Astrocyte of the spinal cord (primary cell): ENCODE data around the gene THAP10.
A peak's percentile ranks its signal among the peaks of the same experiment; 100 is the strongest.

ENCODE experiments used
- DNase-seq: peaks from one replicate; pipeline ENCODE4 v3.0.0; 2011; ENCODE audit warnings: low read depth, low spot score
- H3K4me3 ChIP-seq: 2 replicates; pipeline ENCODE4 v1.5.1; 2011; ENCODE audit warnings: low read depth, mild to moderate bottlenecking, low read length, moderate library complexity
- in situ Hi-C: cut with HindIII; loops from 2 replicates; pipeline ENCODE4 v1.10.0; 2017; ENCODE audit warnings: low sequenced_read_pairs
- TF ChIP-seq, protein P1 (sequence below): IDR thresholded peaks from 2 replicates; pipeline ENCODE4 v1.5.1; 2012; ENCODE audit warnings: low read depth, mild to moderate bottlenecking, low read length, inconsistent platforms

The THAP10 gene

DNA sequence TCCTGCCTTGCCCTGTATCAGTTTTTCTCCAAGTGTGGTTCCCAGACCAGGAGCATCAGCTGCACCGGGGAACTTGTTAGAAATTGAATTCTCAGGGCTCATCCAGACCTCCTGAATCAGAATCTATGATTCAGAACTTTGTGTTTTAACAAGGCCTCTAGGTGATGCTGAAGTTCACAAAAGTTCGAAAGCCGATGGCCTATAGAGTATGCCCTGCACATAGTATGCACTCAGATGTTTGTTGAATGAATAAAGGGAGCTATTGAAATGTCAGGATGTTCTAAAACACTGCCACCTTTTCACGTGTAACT, 37.6 kb downstream of the THAP10 start:
- TF ChIP-seq, protein P1, sequence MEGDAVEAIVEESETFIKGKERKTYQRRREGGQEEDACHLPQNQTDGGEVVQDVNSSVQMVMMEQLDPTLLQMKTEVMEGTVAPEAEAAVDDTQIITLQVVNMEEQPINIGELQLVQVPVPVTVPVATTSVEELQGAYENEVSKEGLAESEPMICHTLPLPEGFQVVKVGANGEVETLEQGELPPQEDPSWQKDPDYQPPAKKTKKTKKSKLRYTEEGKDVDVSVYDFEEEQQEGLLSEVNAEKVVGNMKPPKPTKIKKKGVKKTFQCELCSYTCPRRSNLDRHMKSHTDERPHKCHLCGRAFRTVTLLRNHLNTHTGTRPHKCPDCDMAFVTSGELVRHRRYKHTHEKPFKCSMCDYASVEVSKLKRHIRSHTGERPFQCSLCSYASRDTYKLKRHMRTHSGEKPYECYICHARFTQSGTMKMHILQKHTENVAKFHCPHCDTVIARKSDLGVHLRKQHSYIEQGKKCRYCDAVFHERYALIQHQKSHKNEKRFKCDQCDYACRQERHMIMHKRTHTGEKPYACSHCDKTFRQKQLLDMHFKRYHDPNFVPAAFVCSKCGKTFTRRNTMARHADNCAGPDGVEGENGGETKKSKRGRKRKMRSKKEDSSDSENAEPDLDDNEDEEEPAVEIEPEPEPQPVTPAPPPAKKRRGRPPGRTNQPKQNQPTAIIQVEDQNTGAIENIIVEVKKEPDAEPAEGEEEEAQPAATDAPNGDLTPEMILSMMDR: peak; percentile 17
- peak overlapping the region; percentile 67 for H3K4me3 ChIP-seq
- in situ Hi-C loops: no loop called here
- no peak for DNase-seq

DNA sequence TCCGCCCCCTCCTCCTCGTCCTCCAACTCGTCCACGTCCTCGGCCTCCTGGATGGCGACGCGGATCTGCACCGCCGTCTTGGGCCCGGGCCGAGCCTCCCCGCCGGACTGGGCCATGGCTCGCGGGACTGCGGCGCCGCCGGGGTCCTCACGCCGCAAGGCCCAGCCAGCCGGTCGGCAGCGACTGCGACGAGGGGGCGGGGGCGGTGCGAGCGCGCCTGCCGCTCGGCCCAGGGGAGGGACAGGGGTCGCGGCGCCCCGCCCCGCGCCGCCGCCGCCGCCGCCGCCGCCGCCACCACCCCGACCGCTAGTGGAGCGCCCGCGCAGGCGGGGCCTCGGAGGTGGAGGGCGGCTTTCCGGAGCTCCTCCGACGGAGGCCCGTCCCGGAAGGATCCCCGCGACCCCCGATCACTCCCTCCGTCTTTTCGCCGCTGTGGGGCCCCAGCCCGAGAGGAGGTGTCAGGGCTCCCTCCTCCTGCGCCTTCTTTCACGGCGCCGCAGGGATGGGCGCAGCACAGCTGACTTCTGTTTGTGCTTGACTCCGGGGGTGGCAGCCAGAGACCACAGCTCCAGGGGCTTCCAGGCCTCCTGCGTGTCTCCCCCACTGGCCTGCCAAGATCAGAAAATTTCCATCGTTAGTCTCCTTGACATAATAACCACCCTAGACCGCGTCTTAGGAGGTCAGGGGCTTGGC, 38.1 kb downstream of the THAP10 start, which contains the start of gene LARP6:
Gene LARP6, minus strand, starts transcription at position 185 of the 693 bp plus-strand sequence. Its CDS starts 69 bp downstream, at position 116.
- TF ChIP-seq, protein P1: no peak
- DNase-seq: peak; percentile 76
- in situ Hi-C loops: no loop called here
- peak within 1 kb of the TSS; percentile 67 for H3K4me3 ChIP-seq

DNA sequence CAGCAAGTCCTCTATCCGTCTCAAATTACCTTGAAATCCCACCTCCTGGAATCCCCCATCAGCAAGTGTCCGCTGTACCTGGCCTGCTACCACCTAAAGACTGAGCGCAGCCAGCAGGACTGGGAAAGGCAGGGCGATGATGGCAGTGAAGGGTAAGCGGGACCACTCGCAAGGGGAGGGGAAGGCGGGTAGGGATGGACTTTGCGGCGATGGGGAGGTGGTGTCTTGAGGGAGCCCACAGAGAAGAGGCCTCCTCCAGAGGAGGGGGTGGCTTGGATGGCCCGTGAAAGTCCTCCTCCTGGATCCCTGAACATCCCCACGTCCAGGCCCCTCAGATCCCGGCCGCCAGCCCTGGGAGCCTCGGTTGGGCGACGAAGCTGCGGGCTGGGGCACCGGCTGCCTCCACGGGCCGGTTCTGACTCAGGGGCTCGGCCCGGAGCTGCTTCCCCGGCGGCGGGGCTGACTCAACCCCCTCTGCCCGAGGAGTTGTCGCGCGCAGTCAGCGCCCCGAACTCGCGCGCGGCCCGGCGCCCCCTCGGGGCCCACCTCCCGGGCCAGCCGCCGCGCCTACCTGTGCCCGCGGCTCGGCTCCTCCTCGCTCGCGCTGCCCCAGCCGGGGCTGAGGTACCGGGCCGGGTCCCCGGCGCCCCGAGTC, 38.8 kb downstream of the THAP10 start:
- in situ Hi-C loops: no loop called here
- no peak for DNase-seq
- TF ChIP-seq, protein P1: no peak
- peak overlapping the region; percentile 67 for H3K4me3 ChIP-seq

DNA sequence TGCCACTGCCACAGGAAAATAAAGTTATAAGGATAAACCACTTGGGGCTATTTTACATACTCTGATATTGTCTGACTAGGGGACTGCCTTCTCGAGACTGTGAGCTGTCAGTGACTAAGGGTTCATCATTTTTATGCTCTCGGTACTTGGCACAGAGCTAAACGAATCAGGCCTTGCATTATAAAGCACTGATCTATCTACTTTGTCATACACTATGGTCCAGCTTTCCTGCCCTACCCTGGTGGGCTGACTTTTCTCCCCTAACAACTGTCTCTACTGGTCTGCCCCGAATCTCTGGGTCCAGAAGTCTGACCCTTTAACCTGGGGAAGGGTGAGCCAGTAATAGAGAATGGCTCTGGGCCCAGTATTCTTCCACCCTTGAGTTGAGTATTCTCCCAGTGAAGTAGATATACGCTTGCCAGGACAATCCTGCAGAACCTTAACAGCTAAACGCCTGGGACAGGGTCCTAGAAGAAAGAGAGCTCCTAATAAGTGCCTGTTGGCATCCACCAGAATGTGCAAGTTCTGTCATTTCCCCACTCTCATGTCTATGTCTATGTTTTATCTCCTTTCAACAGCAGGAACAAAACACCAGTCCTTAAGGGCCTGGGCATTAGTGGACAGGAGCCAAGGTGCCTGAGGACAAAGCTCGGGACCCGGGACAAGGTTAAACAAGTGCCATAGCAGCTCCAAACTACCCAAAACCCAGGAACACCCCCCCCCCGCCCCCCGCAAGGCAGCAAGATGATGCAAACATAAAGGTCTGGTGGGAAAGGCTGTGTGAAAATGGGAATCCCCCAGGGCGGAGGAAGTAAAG, 39.5 kb downstream of the THAP10 start:
- in situ Hi-C loops: no loop called here
- peak overlapping the region; percentile 67 for H3K4me3 ChIP-seq
- peak; percentile 75 for DNase-seq
- TF ChIP-seq, protein P1: no peak

DNA sequence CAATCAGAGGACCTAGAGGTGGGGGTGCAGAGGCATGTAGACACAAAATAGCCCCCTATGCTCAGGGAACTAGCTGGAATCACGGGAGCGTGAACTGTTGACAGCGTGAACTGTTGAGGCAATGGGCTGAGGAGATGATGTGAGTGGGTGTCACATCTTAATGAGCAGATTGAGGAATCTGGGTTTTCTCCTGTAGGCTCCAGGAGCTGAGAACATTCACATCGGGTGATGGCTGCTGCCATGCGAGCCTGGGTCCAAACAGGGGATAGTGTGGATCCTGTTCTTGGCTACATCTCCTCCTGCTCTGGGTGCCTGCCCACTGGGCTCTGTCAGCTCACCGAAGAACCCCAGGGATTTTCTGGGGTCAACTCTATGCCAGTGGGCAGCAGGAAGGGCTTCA, 40.3 kb downstream of the THAP10 start:
- in situ Hi-C loops: no loop called here
- peak overlapping the region; percentile 67 for H3K4me3 ChIP-seq
- no peak for DNase-seq
- TF ChIP-seq, protein P1: no peak

DNA sequence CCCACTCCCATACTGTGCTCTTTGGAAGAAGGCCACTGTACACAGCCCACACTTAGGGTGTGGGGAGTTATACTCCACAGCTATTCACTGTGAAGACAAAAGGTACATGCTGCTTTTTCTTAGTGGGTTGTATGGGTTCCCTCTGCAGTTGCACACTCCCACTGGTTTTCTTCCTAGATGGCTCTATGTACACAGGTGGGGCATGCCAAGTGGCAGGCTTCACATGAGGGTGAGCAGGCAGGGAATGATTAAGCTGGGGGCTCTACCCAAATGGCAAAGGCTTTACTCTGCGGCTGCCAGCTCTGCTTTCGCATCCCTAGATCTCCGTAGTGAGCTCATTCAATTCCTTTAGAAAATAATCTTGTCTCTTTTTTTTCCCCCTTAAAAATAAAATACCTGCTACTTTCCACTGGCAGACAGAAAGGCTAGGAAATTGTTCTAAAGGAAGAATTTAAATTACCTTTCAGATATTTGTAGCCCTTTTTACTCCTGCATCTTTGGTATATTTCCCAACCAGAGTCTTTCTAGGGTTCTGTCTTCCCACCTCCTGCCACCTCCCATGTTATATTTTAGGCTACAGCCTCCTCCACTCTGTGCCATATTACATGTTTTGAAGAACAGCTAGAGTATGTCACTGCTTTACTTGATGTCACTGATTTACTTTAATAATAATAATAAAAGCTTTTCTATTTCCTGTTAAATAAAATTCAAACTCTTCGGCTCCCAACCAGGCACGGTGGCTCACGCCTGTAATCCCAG, 46.5 kb downstream of the THAP10 start:
- in situ Hi-C loops: no loop called here
- TF ChIP-seq, protein P1: no peak
- no peak overlapping the region for H3K4me3 ChIP-seq
- DNase-seq: no peak
